Neuronal stem cell (in vitro differentiated cells): Measurements from ENCODE around the gene PPP2R2B.

Experiments used
- DNase-seq: peaks from one replicate; pipeline ENCODE4 v3.0.0-alpha.2; 2013; ENCODE audit warnings: low spot score
- H2AFZ ChIP-seq: one replicate; pipeline ENCODE4 v1.6.1; 2013; ENCODE audit warnings: mild to moderate bottlenecking, low read length, inconsistent platforms
- H2AK5ac ChIP-seq: 2 replicates; pipeline ENCODE4 v1.6.1; 2013; ENCODE audit warnings: low read depth, mild to moderate bottlenecking, inconsistent platforms, low read length, moderate library complexity, mixed read lengths
- H2BK120ac ChIP-seq: 2 replicates; pipeline ENCODE4 v1.6.1; 2013; ENCODE audit warnings: low read depth, mild to moderate bottlenecking, inconsistent platforms, low read length, moderate library complexity, mixed read lengths
- H2BK12ac ChIP-seq: one replicate; pipeline ENCODE4 v1.6.1; 2013; ENCODE audit warnings: low read length, inconsistent platforms
- H2BK15ac ChIP-seq: 2 replicates; pipeline ENCODE4 v1.6.1; 2013; ENCODE audit warnings: mild to moderate bottlenecking, low read length, inconsistent platforms, mixed read lengths
- H2BK5ac ChIP-seq: one replicate; pipeline ENCODE4 v1.6.1; 2013; ENCODE audit warnings: inconsistent platforms, mild to moderate bottlenecking, low read length, moderate library complexity
- H3K14ac ChIP-seq: one replicate; pipeline ENCODE4 v1.6.1; 2013; ENCODE audit warnings: low read length, inconsistent platforms
- H3K18ac ChIP-seq: 2 replicates; pipeline ENCODE4 v1.6.1; 2013; ENCODE audit warnings: low read length, inconsistent platforms
- H3K23ac ChIP-seq: 2 replicates; pipeline ENCODE4 v1.6.1; 2013; ENCODE audit warnings: low read depth, mild to moderate bottlenecking, mixed read lengths, low read length, inconsistent platforms; ENCODE audit not compliant: poor library complexity
- H3K27ac ChIP-seq: replicated peaks from 3 replicates; pipeline ENCODE4 v1.5.1; 2013; ENCODE audit warnings: low read length, inconsistent platforms
- H3K27me3 ChIP-seq, 3 experiments: 2 replicates each; pipeline ENCODE4 v1.6.1; 2013; ENCODE audit warnings: low read length in 3 of 3, mild to moderate bottlenecking in 2 of 3, inconsistent platforms in 1 of 3, low read depth in 1 of 3, mixed read lengths in 1 of 3, moderate library complexity in 1 of 3; ENCODE audit not compliant: control insufficient read depth in 3 of 3, insufficient read depth in 3 of 3
- H3K36me3 ChIP-seq, 2 donors: replicated peaks in 1 of 2; 2 replicates each; pipeline ENCODE4 v1.6.1; 2013; ENCODE audit warnings: low read length in 2 of 2; ENCODE audit not compliant: control insufficient read depth in 2 of 2, insufficient read depth in 2 of 2
- H3K4ac ChIP-seq: 2 replicates; pipeline ENCODE4 v1.6.1; 2013; ENCODE audit warnings: inconsistent platforms, mild to moderate bottlenecking, low read length, moderate library complexity
- H3K4me1 ChIP-seq, 2 donors: 1 replicate in 1 of 2; 2 replicates in 1 of 2; pipeline ENCODE4 v1.6.1; 2013; ENCODE audit warnings: low read length in 2 of 2, low read depth in 1 of 2; ENCODE audit not compliant: control insufficient read depth in 2 of 2, insufficient read depth in 1 of 2
- H3K4me2 ChIP-seq: one replicate; pipeline ENCODE4 v1.6.1; 2013; ENCODE audit warnings: mild to moderate bottlenecking, low read length, inconsistent platforms; ENCODE audit not compliant: insufficient read depth, poor library complexity, severe bottlenecking
- H3K4me3 ChIP-seq, 2 donors: 2 replicates each; pipeline ENCODE4 v1.5.1; 2013; ENCODE audit warnings: low read length in 2 of 2, mild to moderate bottlenecking in 2 of 2, inconsistent platforms in 1 of 2, moderate library complexity in 1 of 2
- H3K79me1 ChIP-seq: one replicate; pipeline ENCODE4 v1.6.1; 2013; ENCODE audit warnings: low read depth, mild to moderate bottlenecking, inconsistent platforms, low read length, moderate library complexity
- H3K9ac ChIP-seq: one replicate; pipeline ENCODE4 v1.6.1; 2013; ENCODE audit warnings: mild to moderate bottlenecking, low read depth, low read length, inconsistent platforms; ENCODE audit not compliant: poor library complexity
- H3K9me3 ChIP-seq, 2 donors: replicated peaks in 1 of 2; 2 replicates each; pipeline versions ENCODE3 to v1.6.1; 2013; ENCODE audit warnings: low read length in 2 of 2, mild to moderate bottlenecking in 2 of 2, inconsistent platforms in 1 of 2, low read depth in 1 of 2, mixed read lengths in 1 of 2, moderate library complexity in 1 of 2; ENCODE audit not compliant: control insufficient read depth in 2 of 2, insufficient read depth in 1 of 2
- H4K8ac ChIP-seq: one replicate; pipeline ENCODE4 v1.6.1; 2013; ENCODE audit warnings: low read depth, mild to moderate bottlenecking, inconsistent platforms, low read length, moderate library complexity
- H4K91ac ChIP-seq: one replicate; pipeline ENCODE4 v1.6.1; 2013; ENCODE audit warnings: low read length, low read depth, mild to moderate bottlenecking, inconsistent platforms; ENCODE audit not compliant: poor library complexity
- WGBS, 2 donors: extraction: QIAGEN DNeasy Blood & Tissue Kit; methylation state at CpG; one replicate each; pipeline ENCODE4 v1.1.7; 2013; ENCODE audit warnings: missing lambda C conversion rate in 2 of 2, mixed read lengths in 1 of 2; ENCODE audit not compliant: insufficient read length in 2 of 2, insufficient replicate concordance in 1 of 2; ENCODE audit errors: extremely low coverage in 2 of 2; 5-methylcytosine and 5-hydroxymethylcytosine counted together

The PPP2R2B gene

GRCh38 chr5:146548781-146549449, 329.6 kb downstream of the PPP2R2B start:
- Histone ChIP-seq H3K18ac (no peak overlapping the region), H2BK12ac (no peak overlapping the region), H3K4me3 (no peak overlapping the region), H2BK15ac (no peak overlapping the region), H3K4me2 (no peak overlapping the region), H4K8ac (no peak overlapping the region), H3K4me1 (no peaks in the 10 kb centered on the region), H3K23ac (no peak overlapping the region), H3K36me3 (no peaks in the 10 kb centered on the region), H3K27ac (no peak overlapping the region), H2AK5ac (no peak overlapping the region), H2BK5ac (no peak overlapping the region), H3K14ac (no peak overlapping the region), H4K91ac (no peak overlapping the region), H2BK120ac (no peak overlapping the region), H3K9ac (no peak overlapping the region), H3K4ac (no peak overlapping the region), H3K27me3 (no peaks in the 10 kb centered on the region), H3K79me1 (no peaks in the 10 kb centered on the region), H3K9me3 (no peaks in the 10 kb centered on the region), H2AFZ (no peak overlapping the region)
- no CpG with 5 or more reads among the region's 2 CpGs for WGBS, 2 donors
- DNase-seq = no peak

- Histone ChIP-seq H3K4ac (no peak overlapping the region), H2BK5ac (no peak overlapping the region), H3K9ac (no peak overlapping the region), H4K91ac (no peak overlapping the region), H3K9me3 (no peaks in the 10 kb centered on the region), H3K27ac (no peak overlapping the region), H2BK12ac (no peak overlapping the region), H2BK15ac (no peak overlapping the region), H3K79me1 (no peaks in the 10 kb centered on the region), H3K18ac (no peak overlapping the region), H2AK5ac (no peak overlapping the region), H2AFZ (no peak overlapping the region), H4K8ac (no peak overlapping the region), H3K23ac (no peak overlapping the region), H3K4me3 (no peak overlapping the region), H3K36me3 (no peaks in the 10 kb centered on the region), H3K14ac (no peak overlapping the region), H3K4me2 (no peak overlapping the region), H2BK120ac (no peak overlapping the region), H3K27me3 (no peaks in the 10 kb centered on the region), H3K4me1 (peaks cover 0 to 3% of the 10 kb centered on the region in 2 donors)
- DNase-seq = no peak
Measured at GRCh38 chr5:146544232-146544631, 334.3 kb downstream of the PPP2R2B start.

GRCh38 chr5:146541958-146542849, 336.4 kb downstream of the PPP2R2B start:
- Histone ChIP-seq H3K27me3 (no peaks in the 10 kb centered on the region), H3K4ac (no peak overlapping the region), H2BK12ac (no peak overlapping the region), H3K23ac (no peak overlapping the region), H3K4me2 (no peak overlapping the region), H4K8ac (no peak overlapping the region), H3K14ac (no peak overlapping the region), H3K9ac (no peak overlapping the region), H2BK5ac (no peak overlapping the region), H3K4me1 (peaks cover 0 to 3% of the 10 kb centered on the region in 2 donors), H3K36me3 (no peaks in the 10 kb centered on the region), H3K18ac (no peak overlapping the region), H3K27ac (no peak overlapping the region), H2AK5ac (no peak overlapping the region), H2BK120ac (no peak overlapping the region), H2AFZ (no peak overlapping the region), H3K9me3 (no peaks in the 10 kb centered on the region), H3K79me1 (peaks cover 2% of the 10 kb centered on the region), H3K4me3 (no peak overlapping the region), H2BK15ac (no peak overlapping the region), H4K91ac (no peak overlapping the region)
- no CpG with 5 or more reads among the region's 16 CpGs for WGBS, 2 donors
- DNase-seq = peak; percentile 58

- H3K27ac ChIP-seq = no peak overlapping the region
- peaks cover 2% of the 10 kb centered on the region for H3K79me1 ChIP-seq
- no peak overlapping the region for H4K91ac ChIP-seq
- peaks cover 0 to 3% of the 10 kb centered on the region in 2 donors for H3K4me1 ChIP-seq
- H3K36me3 ChIP-seq = no peaks in the 10 kb centered on the region
- DNase-seq = no peak
- no peak overlapping the region for H3K23ac ChIP-seq
- no peak overlapping the region for H3K9ac ChIP-seq
- H3K27me3 ChIP-seq = no peaks in the 10 kb centered on the region
- H3K4me2 ChIP-seq = no peak overlapping the region
- H3K14ac ChIP-seq = no peak overlapping the region
- H2BK120ac ChIP-seq = no peak overlapping the region
- no peak overlapping the region for H2BK5ac ChIP-seq
- H3K18ac ChIP-seq = no peak overlapping the region
- no peak overlapping the region for H2AK5ac ChIP-seq
- H4K8ac ChIP-seq = no peak overlapping the region
- H3K4ac ChIP-seq = no peak overlapping the region
- no peak overlapping the region for H2AFZ ChIP-seq
- WGBS, 2 donors = no CpG with 5 or more reads among the region's 2 CpGs
- H2BK12ac ChIP-seq = no peak overlapping the region
- no peak overlapping the region for H2BK15ac ChIP-seq
- no peaks in the 10 kb centered on the region for H3K9me3 ChIP-seq
- H3K4me3 ChIP-seq = no peak overlapping the region
Measured at GRCh38 chr5:146540414-146540813, 338.1 kb downstream of the PPP2R2B start.
